Loucy (cell line): ENCODE measurements around the gene MARK1.

Experiments
- EZH2phosphoT487 ChIP-seq: fragments of 200-600 bp; IDR thresholded peaks from 2 replicates; pipeline ENCODE4 v1.6.1; 2018; ENCODE audit warnings: antibody characterized with exemption, mild to moderate bottlenecking, moderate library complexity, borderline replicate concordance
- TF ChIP-seq, protein P1 (sequence below): fragments of 200-600 bp; sonication (generic); conservative IDR thresholded peaks from 2 replicates; pipeline ENCODE4 v1.5.1; 2014; ENCODE audit warnings: mild to moderate bottlenecking, antibody characterized with exemption, low read length

DNA sequence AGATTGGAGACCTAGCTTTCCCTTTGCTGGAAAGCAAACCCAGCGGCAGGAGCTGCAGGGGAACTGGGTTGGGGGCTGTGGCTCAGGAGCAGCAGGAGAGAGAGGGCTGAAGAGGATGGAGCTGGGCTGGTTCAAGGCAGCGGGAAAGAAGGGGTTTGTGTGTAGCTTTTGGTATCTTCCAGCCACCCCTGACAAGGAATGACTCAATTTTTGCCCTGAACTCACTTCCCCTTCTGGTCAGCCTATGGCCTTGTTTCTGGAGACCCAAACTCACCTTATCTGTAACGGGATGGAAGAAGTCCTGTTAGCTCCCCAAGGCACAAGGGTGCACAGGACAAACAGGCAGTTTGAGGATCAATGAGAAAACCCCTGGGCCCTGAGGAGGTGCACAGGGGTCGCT is 175.4 kb downstream of the MARK1 start:
- TF ChIP-seq, protein P1, sequence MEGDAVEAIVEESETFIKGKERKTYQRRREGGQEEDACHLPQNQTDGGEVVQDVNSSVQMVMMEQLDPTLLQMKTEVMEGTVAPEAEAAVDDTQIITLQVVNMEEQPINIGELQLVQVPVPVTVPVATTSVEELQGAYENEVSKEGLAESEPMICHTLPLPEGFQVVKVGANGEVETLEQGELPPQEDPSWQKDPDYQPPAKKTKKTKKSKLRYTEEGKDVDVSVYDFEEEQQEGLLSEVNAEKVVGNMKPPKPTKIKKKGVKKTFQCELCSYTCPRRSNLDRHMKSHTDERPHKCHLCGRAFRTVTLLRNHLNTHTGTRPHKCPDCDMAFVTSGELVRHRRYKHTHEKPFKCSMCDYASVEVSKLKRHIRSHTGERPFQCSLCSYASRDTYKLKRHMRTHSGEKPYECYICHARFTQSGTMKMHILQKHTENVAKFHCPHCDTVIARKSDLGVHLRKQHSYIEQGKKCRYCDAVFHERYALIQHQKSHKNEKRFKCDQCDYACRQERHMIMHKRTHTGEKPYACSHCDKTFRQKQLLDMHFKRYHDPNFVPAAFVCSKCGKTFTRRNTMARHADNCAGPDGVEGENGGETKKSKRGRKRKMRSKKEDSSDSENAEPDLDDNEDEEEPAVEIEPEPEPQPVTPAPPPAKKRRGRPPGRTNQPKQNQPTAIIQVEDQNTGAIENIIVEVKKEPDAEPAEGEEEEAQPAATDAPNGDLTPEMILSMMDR: no peak
- TF ChIP-seq EZH2phosphoT487: no peak
